ENCODE results near the gene C21orf58. TPM values are rescaled to one million over a fixed set of nuclear protein-coding genes. Genes with fewer than 3 reads are reported as not detected.
"Not testable (repeated sequence)": the region's sequence is repeated elsewhere in the genome, so short reads cannot be mapped to it uniquely, and the experiment has no call there.

C21orf58 gene
- total RNA-seq, 1 donor from 2014 or later: 33.4 TPM

DNA sequence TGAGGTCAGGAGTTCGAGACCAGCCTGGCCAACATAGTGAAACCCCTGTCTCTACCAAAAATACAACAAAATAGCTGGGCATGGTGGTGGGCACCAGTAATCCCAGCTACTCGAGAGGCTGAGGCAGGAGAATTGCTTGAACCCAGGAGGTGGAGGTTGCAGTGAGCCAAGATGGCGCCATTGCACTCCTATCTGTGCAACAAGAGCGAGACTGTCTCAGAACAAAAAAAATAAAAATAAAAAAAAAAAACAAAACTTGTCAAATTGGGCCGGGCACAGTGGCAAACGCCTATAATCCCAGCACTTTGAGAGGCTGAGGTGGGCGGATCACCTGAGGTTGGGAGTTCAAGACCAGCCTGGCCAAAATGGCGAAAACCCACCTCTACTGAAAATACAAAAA, 13.4 kb downstream of the C21orf58 start:
- DNase-seq; intact Hi-C loops (cut with micrococcal nuclease); H3K27ac Mint-ChIP-seq; H3K9me3 Mint-ChIP-seq; H3K4me3 Mint-ChIP-seq; H3K4me1 Mint-ChIP-seq; H3K27me3 Mint-ChIP-seq: not testable (repeated sequence)
- H3K36me3 Mint-ChIP-seq (ENCODE audit: low read depth): peaks cover 41% of the 10 kb centered on the region

DNA sequence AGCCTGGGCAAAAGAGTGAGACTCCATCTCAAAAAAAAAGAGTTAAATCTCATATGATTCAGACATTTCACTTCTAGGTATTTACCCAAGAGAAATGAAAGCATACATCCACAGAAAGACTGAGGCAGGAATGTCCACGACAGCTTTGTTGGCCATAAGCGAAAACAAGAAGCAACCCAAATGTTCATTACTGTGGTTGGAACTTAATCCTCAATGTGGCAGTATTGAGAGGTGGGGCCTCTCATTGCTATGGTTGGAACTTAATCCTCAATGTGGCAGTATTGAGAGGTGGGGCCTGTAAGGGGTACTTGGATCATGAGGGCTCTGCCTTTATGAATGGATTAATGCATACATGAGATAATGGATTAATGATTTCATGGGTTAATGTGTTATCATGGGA, 15.2 kb downstream of the C21orf58 start:
- intact Hi-C loops (cut with micrococcal nuclease): no loop called here
- H3K4me3 Mint-ChIP-seq: no peak overlapping the region

GRCh38 chr21:46307625-46308024, 16.0 kb downstream of the C21orf58 start:
- DNase-seq: no peak
- no peaks in the 10 kb centered on the region for H3K9me3 Mint-ChIP-seq
- no peak overlapping the region for H3K27ac Mint-ChIP-seq
- H3K36me3 Mint-ChIP-seq (ENCODE audit: low read depth): peaks cover 41% of the 10 kb centered on the region
- no peaks in the 10 kb centered on the region for H3K27me3 Mint-ChIP-seq
- H3K4me1 Mint-ChIP-seq: no peaks in the 10 kb centered on the region
- no peak overlapping the region for H3K4me3 Mint-ChIP-seq
- intact Hi-C loops (cut with micrococcal nuclease): no loop called here

More for the DNA sequence above, 15.2 kb downstream of the C21orf58 start:
- Mint-ChIP-seq H3K36me3 (ENCODE audit: low read depth) (peaks cover 43% of the 10 kb centered on the region), H3K27me3 (no peaks in the 10 kb centered on the region), H3K4me1 (no peaks in the 10 kb centered on the region), H3K27ac (no peak overlapping the region), H3K9me3 (peaks cover 3% of the 10 kb centered on the region)
- DNase-seq: no peak

DNA sequence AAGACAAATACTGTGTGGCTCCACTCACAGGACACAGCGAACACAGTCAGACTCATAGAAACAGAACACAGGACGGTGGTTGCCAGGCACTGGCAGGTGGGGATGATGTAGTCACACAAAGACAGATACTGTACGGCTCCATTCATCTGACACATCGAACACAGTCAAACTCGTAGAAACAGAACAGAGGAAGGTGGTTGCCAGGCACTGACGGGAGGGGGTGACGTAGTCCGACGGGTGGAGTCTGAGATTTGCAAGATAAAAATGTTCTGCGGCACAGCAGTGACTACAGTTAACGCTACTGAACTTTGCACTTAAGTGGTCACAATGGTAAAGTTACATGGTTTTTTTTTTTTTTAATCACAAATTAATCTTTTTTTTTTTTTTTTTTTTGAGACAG, 18.7 kb downstream of the C21orf58 start:
- H3K4me3 Mint-ChIP-seq: no peak overlapping the region
- no peaks in the 10 kb centered on the region for H3K9me3 Mint-ChIP-seq
- intact Hi-C loops (cut with micrococcal nuclease): no loop called here
- no peaks in the 10 kb centered on the region for H3K27me3 Mint-ChIP-seq
- no peak for DNase-seq
- H3K4me1 Mint-ChIP-seq: no peaks in the 10 kb centered on the region
- H3K36me3 Mint-ChIP-seq (ENCODE audit: low read depth): peaks cover 39% of the 10 kb centered on the region
- no peak overlapping the region for H3K27ac Mint-ChIP-seq

DNA sequence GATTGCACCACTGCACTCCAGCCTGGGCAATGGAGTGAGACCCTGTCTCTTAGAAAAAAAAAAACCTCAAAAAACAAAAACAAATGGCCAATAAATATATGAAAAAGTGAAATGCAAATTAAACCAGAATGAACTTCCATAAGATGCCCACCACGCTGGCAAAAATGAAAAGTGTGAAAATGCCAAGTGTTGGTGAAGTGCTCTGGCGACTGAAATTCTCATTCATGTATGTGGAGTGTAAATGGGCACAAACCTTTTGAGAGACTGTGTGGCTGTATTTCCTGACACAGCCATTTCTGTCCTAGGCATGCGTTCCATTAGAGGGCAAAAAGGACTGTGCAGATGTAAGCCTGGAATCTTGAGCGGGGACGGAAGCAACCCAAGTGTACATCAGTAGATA, 19.2 kb downstream of the C21orf58 start:
- Mint-ChIP-seq H3K4me1 (no peaks in the 10 kb centered on the region), H3K4me3 (no peak overlapping the region), H3K36me3 (ENCODE audit: low read depth) (peaks cover 41% of the 10 kb centered on the region), H3K27me3 (no peaks in the 10 kb centered on the region), H3K27ac (no peak overlapping the region), H3K9me3 (no peaks in the 10 kb centered on the region)
- no peak for DNase-seq
- intact Hi-C loops (cut with micrococcal nuclease): no loop called here

GRCh38 chr21:46301759-46302158, 21.9 kb downstream of the C21orf58 start:
- DNase-seq: no peak
- Mint-ChIP-seq H3K4me1 (peaks cover 3% of the 10 kb centered on the region), H3K27ac (no peak overlapping the region), H3K9me3 (no peaks in the 10 kb centered on the region), H3K27me3 (no peaks in the 10 kb centered on the region), H3K4me3 (no peak overlapping the region), H3K36me3 (ENCODE audit: low read depth) (peaks cover 37% of the 10 kb centered on the region)
- intact Hi-C loops (cut with micrococcal nuclease): no loop called here

GRCh38 chr21:46299167-46299566, 24.5 kb downstream of the C21orf58 start:
- intact Hi-C loops (cut with micrococcal nuclease): no loop called here
- Mint-ChIP-seq H3K9me3 (no peaks in the 10 kb centered on the region), H3K27ac (no peak overlapping the region), H3K27me3 (no peaks in the 10 kb centered on the region), H3K4me1 (peaks cover 15% of the 10 kb centered on the region), H3K4me3 (no peak overlapping the region), H3K36me3 (ENCODE audit: low read depth) (peaks cover 28% of the 10 kb centered on the region)
- no peak for DNase-seq

DNA sequence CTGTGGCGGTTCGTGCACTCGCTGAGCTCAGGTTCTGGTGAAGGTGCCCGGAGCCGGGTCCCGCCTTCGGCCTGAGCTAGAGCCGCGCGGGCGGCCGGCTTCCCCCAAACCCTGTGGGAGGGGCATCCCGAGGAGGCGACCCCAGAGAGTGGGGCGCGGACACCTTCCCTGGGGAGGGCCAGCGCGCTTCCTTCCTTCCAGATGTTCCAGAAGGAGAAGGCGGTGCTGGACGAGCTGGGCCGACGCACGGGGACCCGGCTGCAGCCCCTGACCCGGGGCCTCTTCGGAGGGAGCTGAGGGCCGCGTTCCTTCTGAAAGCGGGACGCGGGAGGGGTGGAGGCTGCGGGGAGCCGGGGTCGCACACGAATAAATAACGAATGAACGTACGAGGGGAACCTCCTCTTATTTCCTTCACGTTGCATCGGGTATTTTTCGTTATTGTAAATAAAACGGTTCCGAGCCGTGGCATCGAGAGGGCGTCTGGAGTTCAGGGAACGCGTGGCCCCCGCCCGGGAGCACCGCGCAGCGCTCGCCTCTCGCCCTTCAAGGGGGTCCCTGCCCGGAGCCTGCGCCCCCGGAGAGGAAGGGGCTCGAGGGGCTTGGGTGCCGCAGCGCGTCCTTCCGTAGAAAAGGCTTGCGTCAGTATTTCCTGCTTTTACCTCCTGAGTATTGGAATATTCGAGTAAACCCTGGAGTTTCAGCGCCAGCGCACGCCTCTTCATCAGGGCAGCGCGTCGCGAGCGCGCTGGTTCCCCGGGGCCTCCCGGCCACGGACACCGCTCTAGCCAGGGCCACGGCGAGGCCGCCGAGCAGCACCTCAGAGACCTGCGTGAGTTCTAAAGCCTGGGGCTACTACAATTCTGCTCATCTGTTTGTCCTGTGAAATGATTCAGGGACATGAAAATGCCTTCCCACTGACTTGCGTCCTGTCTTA, 26.1 kb downstream of the C21orf58 start:
- no peaks in the 10 kb centered on the region for H3K9me3 Mint-ChIP-seq
- H3K36me3 Mint-ChIP-seq (ENCODE audit: low read depth): peaks cover 23% of the 10 kb centered on the region
- peak overlapping the region; percentile 55 for H3K27ac Mint-ChIP-seq
- H3K4me1 Mint-ChIP-seq: peaks cover 15% of the 10 kb centered on the region
- H3K27me3 Mint-ChIP-seq: no peaks in the 10 kb centered on the region
- H3K4me3 Mint-ChIP-seq: peak overlapping the region; percentile 54
- DNase-seq: peak; percentile 64
- intact Hi-C loops (cut with micrococcal nuclease): no loop called here

DNA sequence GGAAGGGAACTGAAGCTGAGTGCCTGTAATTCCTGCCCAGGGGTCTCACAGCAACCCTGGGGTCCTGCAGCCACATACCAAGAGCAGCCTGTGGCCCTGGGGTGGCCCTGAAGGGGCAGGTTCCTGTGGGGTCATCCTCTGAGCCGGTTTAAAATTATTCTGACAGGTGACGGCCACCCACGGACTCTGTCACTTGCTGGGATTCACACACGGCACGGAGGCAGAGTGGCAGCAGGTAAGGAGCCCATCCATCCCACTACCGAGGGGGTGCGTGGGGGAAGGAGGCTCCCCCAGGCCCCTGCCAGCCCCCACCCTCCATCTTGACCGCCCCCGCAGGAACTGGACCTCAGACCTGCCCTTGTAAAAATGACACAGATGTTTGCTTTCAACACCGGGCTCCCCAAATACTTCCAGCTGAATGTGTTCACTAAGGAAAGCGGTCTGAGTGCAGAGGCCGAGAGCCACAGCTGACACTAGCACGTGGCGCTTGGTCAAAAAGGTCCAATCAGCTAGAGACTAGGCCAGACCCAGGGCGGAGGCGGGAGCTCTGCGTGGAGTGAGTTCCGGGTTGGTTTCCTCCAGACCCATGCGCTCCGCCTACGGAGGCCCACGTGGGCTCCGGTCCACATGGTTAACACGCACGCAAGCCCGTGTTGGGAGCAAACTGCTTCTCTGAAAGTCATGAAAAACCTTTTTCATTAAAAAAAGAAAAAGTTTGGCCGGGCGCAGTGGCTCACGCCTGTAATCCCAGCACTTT, 27.5 kb downstream of the C21orf58 start:
- peak; percentile 89 for DNase-seq
- Mint-ChIP-seq H3K36me3 (ENCODE audit: low read depth) (peaks cover 33% of the 10 kb centered on the region), H3K27ac (peak overlapping the region; percentile 78), H3K9me3 (no peaks in the 10 kb centered on the region), H3K27me3 (no peaks in the 10 kb centered on the region), H3K4me1 (peaks cover 17% of the 10 kb centered on the region), H3K4me3 (peak overlapping the region; percentile 63)
- intact Hi-C loops (cut with micrococcal nuclease): loop anchor here (1.0 kb wide), 1 partner anchor 10 kb away; the partner anchor contains the start of gene YBEY

GRCh38 chr21:46295177-46295770, 28.4 kb downstream of the C21orf58 start:
- no peaks in the 10 kb centered on the region for H3K27me3 Mint-ChIP-seq

DNA sequence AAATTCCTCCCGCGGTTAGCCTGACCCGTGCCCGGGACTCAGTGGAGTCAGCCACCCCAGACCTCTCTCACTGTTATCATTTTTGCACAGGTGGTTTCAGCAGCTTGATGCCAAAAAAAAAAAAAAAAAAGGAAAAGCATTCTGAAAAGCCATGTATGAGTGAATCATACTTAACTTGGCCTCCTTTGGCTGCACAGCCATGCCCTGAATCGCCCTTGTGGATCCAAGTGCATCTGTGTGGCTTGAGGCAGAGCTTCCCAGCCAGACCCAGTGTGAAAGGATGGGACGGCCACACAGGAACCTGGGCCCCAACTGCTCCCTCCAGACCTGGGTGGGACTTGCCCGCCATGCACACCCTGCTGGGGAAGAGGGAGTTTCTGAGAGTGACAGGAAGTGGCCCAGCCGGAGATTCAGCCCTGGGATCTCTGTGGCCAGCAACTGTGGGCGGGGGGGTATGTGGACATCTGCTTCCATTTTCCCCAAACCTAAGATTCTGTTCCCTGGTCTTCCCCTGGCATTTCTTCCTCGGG, 29.0 kb downstream of the C21orf58 start:
- Mint-ChIP-seq H3K9me3 (no peaks in the 10 kb centered on the region), H3K27me3 (no peaks in the 10 kb centered on the region), H3K4me3 (no peak overlapping the region), H3K4me1 (peaks cover 20% of the 10 kb centered on the region), H3K36me3 (ENCODE audit: low read depth) (peaks cover 27% of the 10 kb centered on the region), H3K27ac (peak overlapping the region; percentile 76)
- intact Hi-C loops (cut with micrococcal nuclease): no loop called here
- DNase-seq: no peak

More at GRCh38 chr21:46295177-46295770, 28.4 kb downstream of the C21orf58 start:
- Mint-ChIP-seq H3K27ac (peak overlapping the region; percentile 76), H3K36me3 (ENCODE audit: low read depth) (peaks cover 27% of the 10 kb centered on the region), H3K4me1 (peaks cover 18% of the 10 kb centered on the region), H3K9me3 (no peaks in the 10 kb centered on the region), H3K4me3 (peak overlapping the region; percentile 23)
- no peak for DNase-seq
- intact Hi-C loops (cut with micrococcal nuclease): no loop called here

- intact Hi-C loops (cut with micrococcal nuclease): no loop called here
- Mint-ChIP-seq H3K9me3 (no peaks in the 10 kb centered on the region), H3K27me3 (no peaks in the 10 kb centered on the region), H3K27ac (no peak overlapping the region), H3K4me1 (peaks cover 27% of the 10 kb centered on the region), H3K4me3 (no peak overlapping the region), H3K36me3 (ENCODE audit: low read depth) (peaks cover 31% of the 10 kb centered on the region)
- DNase-seq: no peak
These were observed 32.1 kb downstream of the C21orf58 start for GRCh38 chr21:46291561-46291960.

DNA sequence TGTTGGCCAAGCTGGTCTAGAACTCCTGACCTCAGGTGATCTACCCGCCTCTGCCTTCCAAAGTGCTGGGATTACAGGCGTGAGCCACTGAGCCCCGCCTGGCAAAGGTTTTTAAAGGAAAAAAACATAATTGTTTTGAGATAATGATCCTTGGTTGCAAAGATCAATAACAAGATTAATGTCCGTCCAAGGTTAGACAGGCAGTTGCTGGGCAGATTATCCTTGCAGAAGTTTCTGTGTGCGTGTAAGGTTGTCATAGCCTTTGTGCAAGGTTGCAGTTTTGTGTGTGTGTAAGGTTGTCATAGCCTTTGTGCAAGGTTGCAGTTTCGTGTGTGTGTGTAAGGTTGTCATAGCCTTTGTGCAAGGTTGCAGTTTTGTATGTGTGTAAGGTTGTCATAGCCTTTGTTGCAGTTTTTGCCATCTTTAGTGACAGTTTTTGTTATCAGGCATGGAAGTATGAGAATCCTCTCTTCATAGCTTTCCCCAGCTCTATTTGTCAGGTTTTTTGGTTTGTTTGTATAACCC, 34.0 kb downstream of the C21orf58 start:
- Mint-ChIP-seq H3K36me3 (ENCODE audit: low read depth) (peaks cover 35% of the 10 kb centered on the region), H3K27ac (no peak overlapping the region), H3K4me1 (peaks cover 23% of the 10 kb centered on the region), H3K9me3 (no peaks in the 10 kb centered on the region), H3K27me3 (no peaks in the 10 kb centered on the region), H3K4me3 (no peak overlapping the region)
- no peak for DNase-seq
- intact Hi-C loops (cut with micrococcal nuclease): no loop called here

Measured in activated CD4-positive, alpha-beta T cell treated with anti-CD3 and anti-CD28 coated beads, Interleukin-2, amount 10 ng/mL, durations not matched to agents 24 days and 14 days (primary cell).